Measurements from ENCODE around the gene CNTNAP2.

DNA sequence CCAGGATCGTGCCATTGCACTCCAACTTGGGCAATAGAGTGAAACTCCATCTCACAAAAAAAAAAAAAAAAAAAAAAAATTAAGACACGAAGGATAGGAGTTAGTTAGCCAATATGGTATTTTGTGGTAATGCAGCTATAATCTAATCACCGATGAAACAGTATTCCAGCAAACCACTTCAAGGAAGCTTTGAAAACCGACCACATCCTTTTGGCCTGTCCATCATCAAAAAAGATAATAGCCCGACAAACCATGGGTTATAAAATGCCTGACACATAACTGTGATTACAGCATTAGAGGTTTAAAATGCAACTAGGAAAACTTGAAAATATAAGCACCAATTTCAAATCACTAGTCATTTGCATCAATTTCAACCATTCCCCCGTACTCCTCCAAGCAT is 1745.3 kb downstream of the CNTNAP2 start:
- TF ChIP-seq, protein P1, sequence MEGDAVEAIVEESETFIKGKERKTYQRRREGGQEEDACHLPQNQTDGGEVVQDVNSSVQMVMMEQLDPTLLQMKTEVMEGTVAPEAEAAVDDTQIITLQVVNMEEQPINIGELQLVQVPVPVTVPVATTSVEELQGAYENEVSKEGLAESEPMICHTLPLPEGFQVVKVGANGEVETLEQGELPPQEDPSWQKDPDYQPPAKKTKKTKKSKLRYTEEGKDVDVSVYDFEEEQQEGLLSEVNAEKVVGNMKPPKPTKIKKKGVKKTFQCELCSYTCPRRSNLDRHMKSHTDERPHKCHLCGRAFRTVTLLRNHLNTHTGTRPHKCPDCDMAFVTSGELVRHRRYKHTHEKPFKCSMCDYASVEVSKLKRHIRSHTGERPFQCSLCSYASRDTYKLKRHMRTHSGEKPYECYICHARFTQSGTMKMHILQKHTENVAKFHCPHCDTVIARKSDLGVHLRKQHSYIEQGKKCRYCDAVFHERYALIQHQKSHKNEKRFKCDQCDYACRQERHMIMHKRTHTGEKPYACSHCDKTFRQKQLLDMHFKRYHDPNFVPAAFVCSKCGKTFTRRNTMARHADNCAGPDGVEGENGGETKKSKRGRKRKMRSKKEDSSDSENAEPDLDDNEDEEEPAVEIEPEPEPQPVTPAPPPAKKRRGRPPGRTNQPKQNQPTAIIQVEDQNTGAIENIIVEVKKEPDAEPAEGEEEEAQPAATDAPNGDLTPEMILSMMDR (conservative IDR thresholded peaks at IDR 0.05): no peak
- no peak for TF ChIP-seq ZFX (IDR thresholded peaks at IDR 0.05)

All from C4-2B (cell line).